Measurements from ENCODE around the gene KCNJ10. TPM values are rescaled to one million over a fixed set of nuclear protein-coding genes. Genes with fewer than 3 reads are reported as not detected.

The KCNJ10 gene
- polyA plus RNA-seq, 1 donor (not counting 4 experiments of a cell fraction or from before 2014, with no cell fraction given), result not detected

DNA sequence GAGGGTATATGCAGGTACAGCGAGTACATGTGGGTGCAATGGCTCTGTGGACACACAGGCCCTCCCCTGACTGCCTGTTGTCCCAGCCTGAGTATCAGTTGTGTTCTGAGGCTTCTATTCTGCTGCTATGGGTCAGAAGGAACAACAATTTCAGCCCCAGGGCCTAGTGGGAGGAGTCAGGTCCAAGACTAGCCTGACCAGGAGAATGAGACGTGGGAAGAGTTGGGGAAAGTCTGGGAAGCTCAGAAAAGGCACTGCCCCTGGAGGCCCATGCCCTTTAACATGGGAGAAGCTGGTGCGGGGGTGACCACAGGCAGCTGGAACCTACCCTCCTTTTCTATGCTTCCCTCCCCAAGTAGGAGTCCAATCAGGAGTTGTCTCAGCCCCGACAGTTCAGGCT is 20.8 kb upstream of the KCNJ10 start:
- no peaks in the 10 kb centered on the region for H3K79me2 ChIP-seq (ENCODE audit: control insufficient read depth, insufficient read depth, low read length)
- no peak for FAIRE-seq
- no peak overlapping the region for H3K27ac ChIP-seq (ENCODE audit: control insufficient read depth, insufficient read depth, low read length)

DNA sequence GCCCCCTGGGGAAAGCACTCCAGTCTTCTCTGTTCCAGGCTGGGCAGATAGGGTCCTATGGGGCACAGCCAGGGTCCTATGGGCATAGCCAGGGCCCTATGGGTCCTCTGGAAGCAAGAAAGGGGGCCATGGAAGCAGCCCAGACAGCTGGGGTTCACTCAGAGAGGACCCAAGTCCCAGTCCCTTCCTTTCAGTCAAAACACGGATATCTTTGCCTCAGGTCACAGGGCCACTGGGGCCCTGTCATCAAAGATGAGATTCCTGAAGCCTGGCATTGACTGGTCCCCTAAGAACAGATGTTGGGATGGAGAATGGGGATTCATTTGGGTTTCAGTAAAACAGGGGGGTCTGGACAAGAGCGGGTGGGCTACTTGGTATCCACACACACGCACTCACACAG is 19.9 kb upstream of the KCNJ10 start:
- H3K79me2 ChIP-seq (ENCODE audit: control insufficient read depth, insufficient read depth, low read length), result no peaks in the 10 kb centered on the region
- H3K27me3 ChIP-seq (ENCODE audit: control insufficient read depth, extremely low read depth, insufficient read depth, low read length), result no peaks in the 10 kb centered on the region
- no peak overlapping the region for H3K4me3 ChIP-seq (ENCODE audit: control insufficient read depth in 2 of 3, extremely low read depth in 1 of 3, insufficient read depth in 2 of 3, low read depth in 1 of 3, low read length in 3 of 3)
- H3K9me1 ChIP-seq (ENCODE audit: control insufficient read depth, extremely low read depth, insufficient read depth, low read length), result peaks cover 3% of the 10 kb centered on the region
- TF ChIP-seq, protein P1, sequence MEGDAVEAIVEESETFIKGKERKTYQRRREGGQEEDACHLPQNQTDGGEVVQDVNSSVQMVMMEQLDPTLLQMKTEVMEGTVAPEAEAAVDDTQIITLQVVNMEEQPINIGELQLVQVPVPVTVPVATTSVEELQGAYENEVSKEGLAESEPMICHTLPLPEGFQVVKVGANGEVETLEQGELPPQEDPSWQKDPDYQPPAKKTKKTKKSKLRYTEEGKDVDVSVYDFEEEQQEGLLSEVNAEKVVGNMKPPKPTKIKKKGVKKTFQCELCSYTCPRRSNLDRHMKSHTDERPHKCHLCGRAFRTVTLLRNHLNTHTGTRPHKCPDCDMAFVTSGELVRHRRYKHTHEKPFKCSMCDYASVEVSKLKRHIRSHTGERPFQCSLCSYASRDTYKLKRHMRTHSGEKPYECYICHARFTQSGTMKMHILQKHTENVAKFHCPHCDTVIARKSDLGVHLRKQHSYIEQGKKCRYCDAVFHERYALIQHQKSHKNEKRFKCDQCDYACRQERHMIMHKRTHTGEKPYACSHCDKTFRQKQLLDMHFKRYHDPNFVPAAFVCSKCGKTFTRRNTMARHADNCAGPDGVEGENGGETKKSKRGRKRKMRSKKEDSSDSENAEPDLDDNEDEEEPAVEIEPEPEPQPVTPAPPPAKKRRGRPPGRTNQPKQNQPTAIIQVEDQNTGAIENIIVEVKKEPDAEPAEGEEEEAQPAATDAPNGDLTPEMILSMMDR (optimal IDR thresholded peaks at IDR 0.05 in 1 of 3, IDR thresholded peaks at IDR 0.05 in 1 of 3, conservative IDR thresholded peaks at IDR 0.05 in 1 of 3; ENCODE audit: extremely low read depth in 1 of 3, insufficient read depth in 2 of 3, low read length in 3 of 3), result no peak
- TF ChIP-seq EZH2 (IDR thresholded peaks at IDR 0.05; ENCODE audit: low read length), result no peak
- H3K9ac ChIP-seq (ENCODE audit: control insufficient read depth, extremely low read depth, insufficient read depth, low read length), result no peak overlapping the region
- H3K9me3 ChIP-seq (ENCODE audit: control insufficient read depth, low read depth, low read length), result no peaks in the 10 kb centered on the region
- H3K4me2 ChIP-seq (ENCODE audit: control insufficient read depth, extremely low read depth, insufficient read depth, low read depth, low read length), result no peak overlapping the region
- FAIRE-seq (no peak), DNase-seq (ENCODE audit: low read depth, low spot score) (no peak)
- H2AFZ ChIP-seq (ENCODE audit: control insufficient read depth, low read length), result no peak overlapping the region
- H3K4me1 ChIP-seq (ENCODE audit: control insufficient read depth, extremely low read depth, insufficient read depth, low read length), result no peaks in the 10 kb centered on the region
- no peaks in the 10 kb centered on the region for H4K20me1 ChIP-seq (ENCODE audit: control insufficient read depth, extremely low read depth, insufficient read depth, low read length)
- peaks cover 8 to 19% of the 10 kb centered on the region in 2 experiments for H3K36me3 ChIP-seq (ENCODE audit: control insufficient read depth in 2 of 2, extremely low read depth in 1 of 2, insufficient read depth in 2 of 2, low read length in 2 of 2)
- no peak overlapping the region for H3K27ac ChIP-seq (ENCODE audit: control insufficient read depth, insufficient read depth, low read length)
- dilution Hi-C loops (cut with MboI; ENCODE audit: extremely low pct_ligation_motif_present, low sequenced_read_pairs), result no loop called here

More for the DNA sequence above, 20.8 kb upstream of the KCNJ10 start:
- Histone ChIP-seq H3K9me3 (ENCODE audit: control insufficient read depth, low read depth, low read length) (no peaks in the 10 kb centered on the region), H3K4me1 (ENCODE audit: control insufficient read depth, extremely low read depth, insufficient read depth, low read length) (no peaks in the 10 kb centered on the region), H4K20me1 (ENCODE audit: control insufficient read depth, extremely low read depth, insufficient read depth, low read length) (no peaks in the 10 kb centered on the region), H3K27me3 (ENCODE audit: control insufficient read depth, extremely low read depth, insufficient read depth, low read length) (no peaks in the 10 kb centered on the region), H3K4me3 (ENCODE audit: control insufficient read depth in 2 of 3, extremely low read depth in 1 of 3, insufficient read depth in 2 of 3, low read depth in 1 of 3, low read length in 3 of 3) (no peak overlapping the region), H2AFZ (ENCODE audit: control insufficient read depth, low read length) (no peak overlapping the region), H3K4me2 (ENCODE audit: control insufficient read depth, extremely low read depth, insufficient read depth, low read depth, low read length) (no peak overlapping the region), H3K9ac (ENCODE audit: control insufficient read depth, extremely low read depth, insufficient read depth, low read length) (no peak overlapping the region), H3K36me3 (ENCODE audit: control insufficient read depth in 2 of 2, extremely low read depth in 1 of 2, insufficient read depth in 2 of 2, low read length in 2 of 2) (peaks cover 10 to 19% of the 10 kb centered on the region in 2 experiments), H3K9me1 (ENCODE audit: control insufficient read depth, extremely low read depth, insufficient read depth, low read length) (peaks cover 3% of the 10 kb centered on the region)
- dilution Hi-C loops (cut with MboI; ENCODE audit: extremely low pct_ligation_motif_present, low sequenced_read_pairs), result no loop called here
- DNase-seq (ENCODE audit: low read depth, low spot score), result no peak
- TF ChIP-seq EZH2 (IDR thresholded peaks at IDR 0.05; ENCODE audit: low read length), result no peak
- TF ChIP-seq, protein P1 (optimal IDR thresholded peaks at IDR 0.05 in 1 of 3, IDR thresholded peaks at IDR 0.05 in 1 of 3, conservative IDR thresholded peaks at IDR 0.05 in 1 of 3; ENCODE audit: extremely low read depth in 1 of 3, insufficient read depth in 2 of 3, low read length in 3 of 3), result no peak

Measured in keratinocyte (primary cell).